Right atrium auricular region (tissue), 2 donors: Measurements from ENCODE around the gene TK2. TPM values are rescaled to one million over a fixed set of nuclear protein-coding genes. Genes with fewer than 3 reads are reported as not detected.
A peak's percentile ranks its signal among the peaks of the same experiment; 100 is the strongest.

Experiments
- DNase-seq: peaks from one replicate; pipeline ENCODE4 v3.0.0-alpha.2; 2019; ENCODE audit warnings: low spot score
- H3K27ac ChIP-seq, 2 donors: fragments of 200-600 bp; sonication (generic); 1 replicate in 1 of 2; 2 replicates in 1 of 2; pipeline ENCODE4 v1.5.1; 2016 to 2019
- H3K27me3 ChIP-seq, 2 donors: fragments of 200-600 bp; sonication (generic); one replicate each; pipeline versions ENCODE4 v1.5.1 to v1.6.0; 2017 to 2019
- H3K36me3 ChIP-seq: fragments of 200-600 bp; sonication (generic); one replicate; pipeline ENCODE4 v1.5.1; 2016
- H3K4me1 ChIP-seq, 2 donors: fragments of 200-600 bp; sonication (generic); one replicate each; pipeline versions ENCODE4 v1.5.1 to v1.6.0; 2017 to 2019
- H3K4me3 ChIP-seq, 2 donors: fragments of 200-600 bp; sonication (generic); 1 replicate in 1 of 2; 2 replicates in 1 of 2; pipeline ENCODE4 v1.5.1; 2017 to 2019; ENCODE audit warnings: mild to moderate bottlenecking in 1 of 2, moderate library complexity in 1 of 2
- H3K9me3 ChIP-seq, 2 donors: fragments of 200-600 bp; sonication (generic); one replicate each; pipeline ENCODE4 v1.5.1; 2019
- total RNA-seq, 2 donors: library from RNA; depleted of rRNA; stranded (reverse); fragments of >200 nt; gene quantifications; one replicate each; pipeline ENCODE4 v1.1.0, GENCODE V29; 2016
- TF ChIP-seq, protein P1 (sequence below), 2 donors: fragments of 200-600 bp; sonication (generic); IDR thresholded peaks; one replicate each; pipeline ENCODE4 v1.5.1; 2019; ENCODE audit warnings: antibody characterized with exemption in 2 of 2

The TK2 gene
- total RNA-seq, 2 donors from 2014 or later = 20.7 to 24.5 TPM

DNA sequence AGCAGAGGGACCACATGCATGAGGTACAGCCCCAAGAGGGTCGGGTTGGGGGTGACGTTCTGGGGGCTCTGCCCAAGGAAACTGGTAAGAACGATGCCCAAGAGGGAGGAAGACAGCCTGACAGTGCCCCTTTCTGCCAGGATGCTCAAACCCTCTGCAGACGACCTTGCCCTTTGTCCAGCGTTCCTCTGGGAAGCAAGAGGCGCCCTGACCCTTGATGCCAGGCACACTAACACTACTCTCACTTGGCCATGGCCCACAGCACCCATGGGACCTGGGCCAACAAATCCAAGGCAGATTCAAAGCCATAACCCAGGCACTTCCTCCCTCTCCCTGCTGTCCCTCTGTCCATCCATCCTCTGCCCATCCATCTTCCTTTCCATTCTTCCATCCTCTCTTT, 20.4 kb downstream of the TK2 start:
- TF ChIP-seq, protein P1, sequence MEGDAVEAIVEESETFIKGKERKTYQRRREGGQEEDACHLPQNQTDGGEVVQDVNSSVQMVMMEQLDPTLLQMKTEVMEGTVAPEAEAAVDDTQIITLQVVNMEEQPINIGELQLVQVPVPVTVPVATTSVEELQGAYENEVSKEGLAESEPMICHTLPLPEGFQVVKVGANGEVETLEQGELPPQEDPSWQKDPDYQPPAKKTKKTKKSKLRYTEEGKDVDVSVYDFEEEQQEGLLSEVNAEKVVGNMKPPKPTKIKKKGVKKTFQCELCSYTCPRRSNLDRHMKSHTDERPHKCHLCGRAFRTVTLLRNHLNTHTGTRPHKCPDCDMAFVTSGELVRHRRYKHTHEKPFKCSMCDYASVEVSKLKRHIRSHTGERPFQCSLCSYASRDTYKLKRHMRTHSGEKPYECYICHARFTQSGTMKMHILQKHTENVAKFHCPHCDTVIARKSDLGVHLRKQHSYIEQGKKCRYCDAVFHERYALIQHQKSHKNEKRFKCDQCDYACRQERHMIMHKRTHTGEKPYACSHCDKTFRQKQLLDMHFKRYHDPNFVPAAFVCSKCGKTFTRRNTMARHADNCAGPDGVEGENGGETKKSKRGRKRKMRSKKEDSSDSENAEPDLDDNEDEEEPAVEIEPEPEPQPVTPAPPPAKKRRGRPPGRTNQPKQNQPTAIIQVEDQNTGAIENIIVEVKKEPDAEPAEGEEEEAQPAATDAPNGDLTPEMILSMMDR (IDR thresholded peaks at IDR 0.05) = no peak
- H3K4me1 ChIP-seq = peaks cover 0 to 6% of the 10 kb centered on the region in 2 donors
- no peak overlapping the region for H3K4me3 ChIP-seq
- no peaks in the 10 kb centered on the region for H3K27me3 ChIP-seq
- H3K9me3 ChIP-seq = no peaks in the 10 kb centered on the region
- no peak overlapping the region for H3K27ac ChIP-seq
- H3K36me3 ChIP-seq = peaks cover 61% of the 10 kb centered on the region
- no peak for DNase-seq

DNA sequence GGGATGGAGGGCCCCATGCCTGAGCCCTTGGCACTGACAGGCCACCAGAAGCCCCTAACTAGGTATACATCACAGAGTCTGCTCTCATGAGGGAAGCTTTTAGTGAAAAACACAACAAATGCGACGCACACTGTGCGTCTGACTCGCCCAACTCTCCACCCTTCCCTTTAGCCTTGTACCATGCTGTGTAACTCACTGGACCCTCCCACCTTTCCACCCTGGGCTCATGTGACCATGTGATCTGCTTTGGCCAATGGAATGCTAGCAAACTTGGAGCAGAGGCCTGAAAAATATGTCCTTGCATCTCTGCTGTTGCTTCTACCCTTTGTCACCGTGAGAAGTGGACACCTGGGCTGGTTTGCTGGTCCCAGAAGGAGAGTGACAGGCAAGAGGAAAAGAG, 21.6 kb downstream of the TK2 start:
- Histone ChIP-seq H3K4me1 (peaks cover 0 to 9% of the 10 kb centered on the region in 2 donors), H3K4me3 (no peak overlapping the region), H3K27me3 (no peaks in the 10 kb centered on the region), H3K36me3 (peaks cover 61% of the 10 kb centered on the region), H3K27ac (no peak overlapping the region), H3K9me3 (no peaks in the 10 kb centered on the region)
- TF ChIP-seq, protein P1 (IDR thresholded peaks at IDR 0.05) = no peak
- no peak for DNase-seq

DNA sequence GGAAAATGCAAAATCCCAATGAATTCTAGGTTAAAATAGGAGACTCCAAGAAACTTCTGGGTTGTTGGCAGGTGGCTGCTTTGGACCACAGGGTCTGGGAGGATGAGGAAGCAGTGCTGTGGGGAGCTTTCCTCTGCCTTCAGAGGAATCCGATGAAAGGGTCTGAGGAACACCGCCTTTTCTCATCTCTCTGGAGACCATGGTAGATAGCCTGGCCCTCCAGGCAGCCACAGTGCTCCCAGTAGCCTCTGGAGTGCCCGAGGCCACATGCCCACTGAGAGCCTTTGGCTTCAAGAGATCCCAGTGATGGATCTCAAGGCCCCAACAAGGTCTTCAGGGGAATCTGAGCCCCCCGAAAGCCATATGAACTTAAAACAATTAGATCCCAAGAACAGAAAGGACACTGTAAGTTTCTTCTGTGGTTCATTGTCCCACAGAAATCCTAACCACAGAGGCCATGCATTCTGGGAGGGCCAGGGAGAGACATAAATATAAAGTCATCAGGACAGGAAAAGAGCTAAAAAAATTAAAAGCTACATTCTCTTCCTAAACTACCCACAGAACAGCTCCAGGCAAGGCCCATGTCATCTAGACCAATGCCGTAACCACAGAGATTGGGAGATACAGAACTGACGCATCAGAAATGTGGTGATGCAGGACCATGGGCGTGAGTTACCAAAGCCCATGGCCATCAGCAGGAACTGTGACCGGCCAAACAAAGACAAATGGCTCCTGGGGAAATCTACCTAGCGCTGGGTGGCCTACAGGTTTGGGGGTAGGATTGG, 24.3 kb downstream of the TK2 start:
- peaks cover 0 to 33% of the 10 kb centered on the region in 2 donors for H3K4me1 ChIP-seq
- no peak overlapping the region for H3K4me3 ChIP-seq
- TF ChIP-seq, protein P1 (IDR thresholded peaks at IDR 0.05) = no peak
- H3K36me3 ChIP-seq = peaks cover 43% of the 10 kb centered on the region
- no peak for DNase-seq
- no peaks in the 10 kb centered on the region for H3K27me3 ChIP-seq
- H3K9me3 ChIP-seq = no peaks in the 10 kb centered on the region
- H3K27ac ChIP-seq = no peak overlapping the region

DNA sequence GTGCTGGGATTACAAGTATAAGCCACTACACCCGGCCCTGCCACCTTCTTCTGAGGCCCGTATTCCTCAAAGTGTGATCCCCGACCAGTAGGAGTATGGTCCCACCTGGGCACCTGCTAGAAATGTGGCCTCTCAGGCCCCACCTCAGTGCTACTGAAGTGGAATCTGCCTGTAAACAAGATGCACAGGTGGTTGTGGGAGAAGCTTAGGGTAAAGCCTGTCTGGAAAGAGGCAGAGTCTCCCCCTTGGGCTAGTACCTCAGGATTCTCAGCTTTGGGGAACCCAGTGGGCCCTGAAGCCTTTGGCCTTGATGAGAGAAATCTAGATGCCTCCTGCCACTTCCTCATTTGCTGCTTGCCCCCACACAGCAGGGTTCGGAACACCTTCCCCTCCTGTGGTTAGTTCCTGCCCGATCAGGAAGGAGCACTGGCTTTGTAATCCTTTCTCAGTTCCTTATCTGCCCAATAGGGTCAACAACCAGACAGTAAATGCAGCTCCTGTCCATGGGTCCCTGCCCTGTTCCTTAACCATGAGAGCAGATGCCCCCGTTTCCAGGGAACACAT, 25.2 kb downstream of the TK2 start:
- Histone ChIP-seq H3K4me1 (peaks cover 0 to 42% of the 10 kb centered on the region in 2 donors), H3K36me3 (peaks cover 38% of the 10 kb centered on the region), H3K27me3 (no peaks in the 10 kb centered on the region), H3K9me3 (no peaks in the 10 kb centered on the region), H3K27ac (peak overlapping the region; percentile 32 to 48), H3K4me3 (no peak overlapping the region)
- TF ChIP-seq, protein P1 (IDR thresholded peaks at IDR 0.05) = no peak
- DNase-seq = no peak

DNA sequence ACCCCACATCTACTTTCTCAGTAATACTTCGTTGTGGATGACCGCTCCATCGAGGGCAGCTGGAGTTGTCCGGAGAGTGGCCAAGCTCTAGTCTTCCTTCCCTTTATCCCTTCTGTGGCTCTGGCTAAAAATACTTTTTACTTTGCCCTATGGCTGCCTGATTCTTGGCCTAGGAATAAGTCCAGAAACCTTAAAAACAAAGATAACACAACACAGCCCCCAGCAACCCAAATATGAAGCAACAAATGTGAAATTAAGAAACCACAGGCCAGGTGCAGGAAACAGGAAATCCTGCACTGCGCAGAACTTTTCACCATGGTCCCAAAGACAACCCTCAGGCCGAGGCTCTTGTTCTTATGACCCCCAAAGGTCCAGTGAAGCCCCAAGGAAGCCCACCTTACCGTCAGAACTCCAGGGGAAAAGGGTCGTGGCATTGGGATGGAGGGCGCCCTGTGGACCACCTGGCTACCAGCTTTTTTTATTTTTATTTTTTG, 26.0 kb downstream of the TK2 start:
- peak overlapping the region; percentile 32 to 48 for H3K27ac ChIP-seq
- H3K4me3 ChIP-seq = no peak overlapping the region
- peaks cover 33% of the 10 kb centered on the region for H3K36me3 ChIP-seq
- no peaks in the 10 kb centered on the region for H3K27me3 ChIP-seq
- DNase-seq = no peak
- H3K9me3 ChIP-seq = no peaks in the 10 kb centered on the region
- peaks cover 0 to 49% of the 10 kb centered on the region in 2 donors for H3K4me1 ChIP-seq
- TF ChIP-seq, protein P1 (IDR thresholded peaks at IDR 0.05) = no peak
